HG02884 (cell line): Measurements from ENCODE around the gene DMAP1.

Experiments
- ATAC-seq: cut with Tn5 transposase; IDR thresholded peaks from one replicate; pipeline ENCODE4 v1.9.1; 2021; ENCODE audit warnings: mild to moderate bottlenecking, moderate library complexity; ENCODE audit not compliant: unreplicated experiment

DMAP1 gene

GRCh38 chr1:44227211-44227610, 13.9 kb downstream of the DMAP1 start:
- ATAC-seq, result no peak

- ATAC-seq, result no peak
These were observed 14.9 kb downstream of the DMAP1 start for GRCh38 chr1:44228218-44228617.

GRCh38 chr1:44229435-44230167, 16.3 kb downstream of the DMAP1 start:
- no peak for ATAC-seq

GRCh38 chr1:44230796-44231195, 17.5 kb downstream of the DMAP1 start:
- ATAC-seq, result no peak

GRCh38 chr1:44233593-44233992, 20.3 kb downstream of the DMAP1 start:
- no peak for ATAC-seq

GRCh38 chr1:44235808-44236207, 22.5 kb downstream of the DMAP1 start:
- ATAC-seq, result no peak

GRCh38 chr1:44236490-44237272, 23.4 kb downstream of the DMAP1 start:
- no peak for ATAC-seq

GRCh38 chr1:44237721-44238457, 24.6 kb downstream of the DMAP1 start:
- ATAC-seq, result no peak

- ATAC-seq, result no peak
These were observed 25.4 kb downstream of the DMAP1 start for GRCh38 chr1:44238660-44239059.

GRCh38 chr1:44239331-44239960, 26.2 kb downstream of the DMAP1 start:
- ATAC-seq, result no peak

GRCh38 chr1:44239961-44240371, 26.7 kb downstream of the DMAP1 start:
- ATAC-seq, result no peak

- ATAC-seq, result no peak
These were observed 27.8 kb downstream of the DMAP1 start for GRCh38 chr1:44240802-44241671.

- no peak for ATAC-seq
These were observed 29.5 kb downstream of the DMAP1 start for GRCh38 chr1:44242746-44243145.

GRCh38 chr1:44243782-44244495, 30.7 kb downstream of the DMAP1 start:
- ATAC-seq, result no peak

GRCh38 chr1:44244986-44245385, 31.7 kb downstream of the DMAP1 start:
- ATAC-seq, result no peak

GRCh38 chr1:44246806-44247205, 33.5 kb downstream of the DMAP1 start:
- no peak for ATAC-seq

- no peak for ATAC-seq
These were observed 36.3 kb downstream of the DMAP1 start for GRCh38 chr1:44249543-44249942.

GRCh38 chr1:44250068-44250781, 37.0 kb downstream of the DMAP1 start:
- ATAC-seq, result no peak

GRCh38 chr1:44251486-44251885, 38.2 kb downstream of the DMAP1 start:
- ATAC-seq, result no peak
